SK-MEL-5 (cell line): ENCODE results near the gene NQO1. TPM values are rescaled to one million over a fixed set of nuclear protein-coding genes. Genes with fewer than 3 reads are reported as not detected.
"Not testable (repeated sequence)": the region's sequence is repeated elsewhere in the genome, so short reads cannot be mapped to it uniquely, and the experiment has no call there.

ENCODE experiments used
- DNase-seq: peaks from one replicate; pipeline ENCODE4 v3.0.0-alpha.2; 2016; ENCODE audit warnings: low read depth, low spot score
- in situ Hi-C: cut with HindIII; loops from 2 replicates; pipeline ENCODE4 v1.10.0; 2016; ENCODE audit warnings: low sequenced_read_pairs, high pct_unique_total_duplicates, low pct_unique_long_range_greater_than_20kb
- polyA plus RNA-seq, 2 experiments: library from polyadenylated mRNA; depleted of rRNA; stranded (reverse); fragments of >200 nt; gene quantifications; 2 replicates each; pipeline ENCODE4 v1.2.3, GENCODE V29; 2015
- total RNA-seq: library from RNA; depleted of rRNA; stranded (reverse); fragments of >200 nt; shearing (Covaris generic); gene quantifications from 2 replicates; pipeline ENCODE4 v1.2.3, GENCODE V29; 2014; rRNA removed

NQO1 gene
- 1,689 and 1,774 TPM in 2 replicates for total RNA-seq
- polyA plus RNA-seq (2015; cell fraction: cytosol; rRNA removed) = 1,469 and 1,516 TPM in 2 replicates
- 273 and 283 TPM in 2 replicates for polyA plus RNA-seq (2015; cell fraction: nucleus; rRNA removed)

DNA sequence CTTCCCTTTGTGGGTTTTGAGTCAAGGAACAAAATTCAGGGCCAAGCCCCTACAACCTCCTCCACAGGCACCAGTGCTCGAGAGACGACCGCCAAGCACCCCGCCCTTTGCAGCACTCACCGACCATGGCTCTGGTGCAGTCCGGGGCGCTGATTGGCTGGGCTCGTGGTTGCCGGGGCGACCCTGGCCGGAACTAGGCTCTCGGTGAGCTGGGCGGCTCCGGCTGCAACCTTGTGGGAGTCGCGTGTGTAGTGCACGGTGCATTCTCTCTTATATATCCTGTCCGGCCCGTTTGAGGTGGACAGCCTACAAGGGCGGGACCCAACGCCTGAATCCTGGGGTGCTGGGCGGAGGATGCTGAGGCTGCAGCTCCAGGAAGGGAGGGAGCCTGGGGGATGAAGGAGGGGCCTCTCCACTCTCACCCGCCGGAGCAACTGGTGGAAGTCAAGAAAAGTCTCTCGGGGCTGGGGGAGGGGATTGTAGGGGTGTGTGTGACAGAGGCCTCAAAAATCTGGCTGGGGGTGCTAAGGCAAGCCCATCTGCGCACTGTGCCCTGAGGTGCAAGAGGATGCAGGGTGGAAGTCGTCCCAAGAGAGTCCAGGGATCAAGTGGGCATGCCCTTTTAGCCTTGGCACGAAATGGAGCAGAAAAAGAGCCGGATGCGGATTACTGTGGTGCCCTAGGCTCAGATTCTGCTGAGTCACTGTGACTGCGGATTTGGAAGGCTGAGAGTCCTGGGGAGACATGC is at the start of gene NQO1:
Gene NQO1, minus strand, starts transcription at position 248 of the 748 bp plus-strand sequence. Its CDS starts 121 bp downstream, at position 127.
- peak; percentile 98 for DNase-seq
- in situ Hi-C loops = no loop called here

- in situ Hi-C loops = no loop called here
- DNase-seq = no peak
Observed at GRCh38 chr16:69775563-69775962, 49.2 kb upstream of the NQO1 start.

DNA sequence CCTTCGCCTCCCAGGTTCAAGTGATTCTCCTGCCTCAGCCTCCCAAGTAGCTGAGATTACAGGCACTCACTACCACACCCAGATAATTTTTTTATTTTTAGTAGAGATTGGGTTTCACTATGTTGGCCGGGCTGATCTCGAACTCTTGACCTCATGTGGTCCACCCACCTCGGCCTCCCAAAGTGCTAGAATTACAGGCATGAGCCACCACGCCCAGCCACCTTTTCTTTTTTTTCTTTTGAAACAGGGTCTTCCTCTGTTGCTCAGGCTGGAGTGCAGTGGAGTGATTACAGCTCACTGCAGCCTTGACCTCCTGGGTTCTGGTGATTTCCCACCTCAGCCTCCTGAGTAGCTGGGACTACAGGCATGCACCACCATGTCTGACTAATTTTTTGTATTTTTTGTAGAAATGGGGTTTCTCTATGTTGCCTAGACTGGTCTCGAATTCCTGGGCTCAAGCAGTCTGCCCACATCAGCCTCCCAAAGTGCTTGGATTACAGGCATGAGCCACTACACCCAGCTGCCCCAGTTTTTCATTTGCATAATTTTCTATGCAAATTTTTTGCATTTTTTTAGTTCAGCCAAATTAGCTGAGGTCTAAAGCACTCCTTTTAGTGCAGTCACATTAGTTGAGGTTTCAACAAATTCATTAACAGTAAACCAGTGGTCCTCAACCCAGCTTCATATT is 47.0 kb upstream of the NQO1 start:
- in situ Hi-C loops = no loop called here
- no peak for DNase-seq

DNA sequence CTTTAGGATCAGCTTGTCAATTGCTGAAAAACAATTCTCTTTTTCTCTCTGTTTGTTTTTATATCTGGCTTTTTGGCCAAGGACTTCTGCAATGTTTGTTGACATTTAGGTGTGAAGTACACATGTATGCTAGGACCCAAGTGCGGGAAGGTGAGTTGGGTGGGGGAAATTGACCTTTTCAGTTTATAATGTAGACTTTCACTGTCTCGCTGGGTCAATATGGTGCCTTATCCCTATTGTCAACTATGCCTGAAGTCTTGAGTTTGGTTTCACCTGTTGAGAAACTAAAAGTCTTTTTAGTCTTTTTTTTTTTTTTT is 45.2 kb upstream of the NQO1 start:
- no peak for DNase-seq
- in situ Hi-C loops = no loop called here

DNA sequence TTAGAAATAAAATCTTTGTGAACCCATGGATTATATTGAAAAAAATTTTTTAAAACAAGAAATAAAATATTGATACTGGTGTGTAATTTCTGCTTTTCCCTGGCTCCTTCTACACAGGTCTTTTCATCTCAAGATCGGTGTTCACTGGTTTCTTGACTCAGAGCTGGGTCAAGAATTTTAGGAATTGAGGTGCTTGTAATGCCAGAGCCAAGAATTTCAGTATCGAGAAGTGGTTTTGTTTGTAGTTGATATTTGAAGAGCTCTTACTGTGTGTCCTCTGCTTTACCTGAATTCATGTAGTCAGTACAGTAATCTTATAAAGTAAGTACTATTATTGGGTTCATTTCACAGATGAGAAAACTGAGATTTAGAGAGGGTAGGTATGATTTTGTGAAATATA is 43.0 kb upstream of the NQO1 start:
- no peak for DNase-seq
- in situ Hi-C loops = no loop called here

DNA sequence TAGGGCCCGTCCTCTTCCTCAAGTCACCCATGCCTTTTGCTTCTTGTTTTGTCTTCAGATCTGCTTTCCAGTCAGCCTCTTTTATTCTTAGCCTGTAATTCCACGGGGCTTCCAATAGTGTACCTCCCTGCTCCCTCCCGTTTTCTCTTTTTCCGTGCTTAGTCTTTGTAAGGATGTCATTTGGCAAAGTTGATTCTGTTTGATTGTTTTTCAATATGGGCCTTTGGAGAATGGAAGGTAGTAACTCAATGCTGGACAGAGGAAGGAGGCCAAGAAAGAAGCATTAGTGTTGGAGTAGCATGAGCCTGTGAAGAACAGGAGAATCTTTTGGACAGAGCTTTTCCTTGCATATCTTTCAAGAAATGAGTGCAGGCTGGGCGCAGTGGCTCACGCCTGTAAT is 42.3 kb upstream of the NQO1 start:
- no peak for DNase-seq
- in situ Hi-C loops = no loop called here

- in situ Hi-C loops = no loop called here
Observed at GRCh38 chr16:69767459-69768229, 41.3 kb upstream of the NQO1 start.

DNA sequence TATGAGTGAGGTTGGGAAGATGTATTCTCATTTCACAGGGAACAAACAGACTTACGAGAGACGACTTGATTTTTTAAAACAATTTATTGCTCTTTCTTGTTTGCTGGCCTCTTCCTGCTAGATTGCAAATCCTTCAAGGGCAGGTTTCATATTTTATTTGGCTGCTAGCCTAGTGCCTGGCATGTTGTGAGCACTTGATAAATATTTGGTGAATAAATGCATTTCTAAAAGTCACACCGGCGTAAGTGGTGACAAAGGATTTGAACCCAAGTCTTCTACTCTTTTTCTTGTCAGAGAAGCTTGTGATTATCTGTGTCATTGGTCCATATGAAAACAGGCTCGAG is 37.2 kb upstream of the NQO1 start:
- DNase-seq = no peak
- in situ Hi-C loops = no loop called here

More at GRCh38 chr16:69767459-69768229, 41.3 kb upstream of the NQO1 start:
- DNase-seq = no peak

GRCh38 chr16:69762814-69763598 is 36.6 kb upstream of the NQO1 start:
- in situ Hi-C loops = no loop called here
- DNase-seq = peak; percentile 4

DNA sequence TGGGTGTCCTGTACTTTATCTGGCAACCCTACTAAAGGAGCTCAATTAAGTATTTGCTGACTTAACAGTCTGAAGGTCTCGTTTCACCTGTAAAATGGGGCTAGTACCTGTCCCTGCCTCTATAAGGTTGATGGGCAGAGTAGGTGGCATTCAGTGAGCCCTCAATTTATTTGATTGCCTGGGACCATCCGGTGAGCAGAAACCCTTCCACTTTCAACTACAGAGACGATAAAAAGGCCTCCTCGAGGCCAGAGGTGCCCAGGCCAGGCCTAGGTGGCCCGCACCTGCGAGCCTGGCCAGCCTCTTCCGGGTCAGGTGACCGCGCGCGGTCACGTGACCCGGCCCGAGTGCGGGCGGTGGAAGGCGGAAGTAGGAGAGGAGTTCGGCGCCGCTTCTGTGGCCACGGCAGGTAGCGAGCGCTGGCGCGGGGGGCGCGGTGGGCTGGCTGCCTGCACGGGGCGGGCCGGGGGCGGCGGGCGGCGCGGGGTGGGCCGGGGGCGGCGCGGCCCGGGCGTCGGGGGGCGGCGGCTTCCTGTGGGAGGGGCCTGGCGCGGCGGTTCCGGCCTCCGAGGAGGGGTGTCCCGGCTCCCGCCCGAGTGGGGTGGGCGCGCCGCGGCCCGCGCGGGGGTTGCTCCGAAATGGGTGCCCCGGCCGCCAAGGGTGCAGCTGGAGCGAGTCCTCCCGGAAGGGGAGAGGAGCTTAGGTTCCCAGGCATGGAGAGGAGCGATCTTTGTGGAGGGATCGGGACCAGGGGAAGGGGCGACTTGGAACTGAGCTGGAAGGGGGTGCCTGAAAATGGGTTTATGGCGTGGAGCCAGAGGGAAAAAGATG is 35.8 kb upstream of the NQO1 start, which contains the start of gene WWP2:
Gene WWP2, plus strand, starts transcription at position 350 of the 831 bp plus-strand sequence. CDS start 24,679 bp downstream, outside the sequence.
- peak; percentile 52 for DNase-seq
- in situ Hi-C loops = no loop called here

DNA sequence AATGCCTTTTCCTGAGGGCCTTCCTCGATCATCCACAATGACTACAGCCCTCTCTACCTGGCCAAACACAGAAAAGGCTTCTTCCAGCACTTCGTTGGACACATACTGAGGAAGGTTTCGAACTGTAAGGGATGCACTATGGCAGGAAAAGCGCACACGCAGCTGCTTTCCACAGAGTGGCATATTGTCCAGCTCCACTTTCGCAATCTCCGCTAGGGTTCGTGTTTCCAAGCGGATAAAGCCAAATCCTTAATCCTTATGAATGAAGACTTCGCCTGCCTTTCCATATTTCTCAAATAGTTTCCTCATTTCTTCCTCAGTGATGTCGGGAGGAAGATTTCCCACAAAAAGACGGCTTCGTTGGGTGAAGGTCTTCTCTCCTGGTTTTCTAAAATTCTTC is 31.0 kb upstream of the NQO1 start:
- in situ Hi-C loops, DNase-seq: not testable (repeated sequence)

- DNase-seq = no peak
- in situ Hi-C loops = no loop called here
Observed at GRCh38 chr16:69756705-69757104, 30.3 kb upstream of the NQO1 start.

- in situ Hi-C loops = no loop called here
- peak; percentile 93 for DNase-seq
Observed at GRCh38 chr16:69754469-69755310, 28.3 kb upstream of the NQO1 start, which contains the start of gene NOB1. Gene NOB1 (minus strand): TSS chr16:69754926. CDS start chr16:69754910, 16 bp downstream.

GRCh38 chr16:69754143-69754468 is 27.7 kb upstream of the NQO1 start:
- in situ Hi-C loops = no loop called here
- DNase-seq = no peak

- no peak for DNase-seq
- in situ Hi-C loops = no loop called here
Observed at GRCh38 chr16:69748694-69749345, 22.5 kb upstream of the NQO1 start.

- no peak for DNase-seq
- in situ Hi-C loops = no loop called here
Observed at GRCh38 chr16:69747115-69747514, 20.8 kb upstream of the NQO1 start.
